Activated CD4-positive, alpha-beta memory T cell treated with anti-CD3 and anti-CD28 coated beads for 36 hours (primary cell): ENCODE results near the gene UBTD1. TPM values are rescaled to one million over a fixed set of nuclear protein-coding genes. Genes with fewer than 3 reads are reported as not detected.
A peak's percentile ranks its signal among the peaks of the same experiment; 100 is the strongest.
"Not testable (repeated sequence)": the region's sequence is repeated elsewhere in the genome, so short reads cannot be mapped to it uniquely, and the experiment has no call there.

ENCODE experiments used
- CTCF ChIA-PET: fragments of 350-600 bp; sonication (Branson Sonifier 250); formaldehyde crosslinking; loops from one replicate; lab custom pipeline; 2021; ENCODE audit warnings: antibody characterized with exemption, inconsistent platforms; lab: Charles Lee
- POLR2A ChIA-PET: fragments of 350-600 bp; sonication (Branson Sonifier 250); formaldehyde crosslinking; loops from one replicate; lab custom pipeline; 2021; ENCODE audit warnings: antibody characterized with exemption; lab: Charles Lee
- DNase-seq: peaks from one replicate; pipeline ENCODE4 v3.0.0-alpha.2; 2020
- H3K27ac Mint-ChIP-seq: one replicate; pipeline ENCODE4 v1.8.0; 2021; ENCODE audit warnings: mixed read lengths
- H3K27me3 Mint-ChIP-seq: one replicate; pipeline ENCODE4 v1.8.0; 2021; ENCODE audit warnings: mixed read lengths
- H3K36me3 Mint-ChIP-seq: one replicate; pipeline ENCODE4 v1.8.0; 2021; ENCODE audit warnings: mixed read lengths
- H3K4me1 Mint-ChIP-seq: one replicate; pipeline ENCODE4 v1.8.0; 2021; ENCODE audit warnings: low read depth, mixed read lengths
- H3K4me3 Mint-ChIP-seq: one replicate; pipeline ENCODE4 v1.8.0; 2021; ENCODE audit warnings: mild to moderate bottlenecking, mixed read lengths
- H3K9me3 Mint-ChIP-seq: one replicate; pipeline ENCODE4 v1.8.0; 2021; ENCODE audit warnings: mixed read lengths
- intact Hi-C: fragments of 100-400 bp; cut with micrococcal nuclease; formaldehyde crosslinking; loops from one replicate; pipeline ENCODE4 v1.15.1; 2023
- total RNA-seq, 2 experiments: library from RNA; stranded (reverse); gene quantifications; one replicate each; pipeline ENCODE4 v1.2.3, GENCODE V29; 2021

The UBTD1 gene
- total RNA-seq, 2 experiments from 2014 or later = 1.6 to 2.6 TPM

DNA sequence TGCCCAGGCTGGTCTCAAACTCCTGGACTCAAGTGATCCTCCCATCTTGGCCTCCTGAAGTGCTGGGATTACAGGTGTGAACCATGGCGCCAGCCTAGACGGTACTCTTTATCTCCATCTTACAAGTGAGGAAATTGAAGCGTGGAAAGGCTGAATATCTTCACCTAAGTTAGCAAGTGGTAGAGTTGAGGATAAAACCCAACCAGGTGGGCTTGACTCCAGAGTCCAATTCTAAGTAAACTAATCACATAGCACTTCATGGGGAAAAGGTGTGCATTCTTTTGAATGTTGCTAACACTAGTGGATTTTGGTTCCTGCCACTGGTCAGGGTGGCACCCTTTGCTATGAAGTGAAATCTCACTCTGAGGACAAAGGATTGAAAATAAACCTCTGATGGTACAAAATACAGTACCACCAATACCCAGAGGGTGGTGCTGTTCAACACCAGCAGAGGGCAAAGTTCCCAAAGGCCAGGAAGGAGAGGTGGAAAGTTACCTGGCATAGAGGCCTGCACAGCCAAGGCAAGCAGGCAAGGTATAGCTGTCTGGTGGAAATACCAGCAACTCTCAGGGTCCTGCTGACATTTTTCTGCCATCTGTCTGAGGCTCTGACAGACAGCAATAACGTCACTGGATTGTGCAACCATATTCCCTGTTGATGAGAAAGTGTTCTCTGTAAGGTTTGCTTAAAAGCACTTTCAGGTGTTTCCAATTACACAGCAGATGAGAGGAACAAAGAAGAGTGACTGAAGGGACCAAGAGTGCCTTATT lies 35.2 kb upstream of the UBTD1 start:
- Mint-ChIP-seq H3K9me3 (no peaks in the 10 kb centered on the region), H3K4me3 (no peak overlapping the region), H3K27me3 (no peaks in the 10 kb centered on the region), H3K36me3 (peaks cover 56% of the 10 kb centered on the region), H3K27ac (peak overlapping the region; percentile 3), H3K4me1 (no peaks in the 10 kb centered on the region)
- CTCF ChIA-PET = interaction anchor here (0.6 to 5.5 kb wide), 14 partner anchors 11 to 108 kb away, joined by 3 to 53 read pairs (median 5); partner anchors contain the start of genes MMS19, RRP12 and UBTD1
- peak; percentile 36 for DNase-seq
- intact Hi-C loops = loop anchor here (1.0 to 5.0 kb wide), 3 partner anchors 34 to 90 kb away; partner anchors contain the start of genes MMS19 and UBTD1
- POLR2A ChIA-PET = no interaction called here

DNA sequence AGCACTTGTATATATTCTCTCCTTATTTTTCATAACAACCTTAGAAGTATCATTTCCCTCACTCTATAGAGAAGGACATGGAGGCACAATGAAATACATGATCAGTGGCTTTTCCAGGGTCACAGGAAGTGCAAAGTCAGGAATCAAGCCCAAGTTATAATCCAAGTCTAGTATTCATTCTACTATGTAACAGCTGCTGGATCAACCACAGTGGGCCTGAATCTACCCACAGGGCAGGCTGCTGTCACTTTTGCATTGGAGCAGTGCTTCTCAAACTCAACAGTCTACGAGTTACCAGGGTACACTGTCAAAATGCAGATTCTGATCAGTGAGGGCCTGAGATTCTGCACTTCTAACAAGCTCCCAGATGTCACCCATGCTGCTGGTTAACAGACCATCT lies 34.5 kb upstream of the UBTD1 start:
- ChIA-PET CTCF (interaction anchor here (0.6 to 5.5 kb wide), 13 partner anchors 11 to 107 kb away, joined by 3 to 53 read pairs (median 6); partner anchors contain the start of genes MMS19, RRP12 and UBTD1), POLR2A (no interaction called here)
- H3K4me1 Mint-ChIP-seq = no peaks in the 10 kb centered on the region
- intact Hi-C loops = loop anchor here (5.0 kb wide), 1 partner anchor 33 kb away; the partner anchor contains the start of genes MMS19 and UBTD1
- no peak overlapping the region for H3K4me3 Mint-ChIP-seq
- H3K9me3 Mint-ChIP-seq = no peaks in the 10 kb centered on the region
- H3K27ac Mint-ChIP-seq = peak overlapping the region; percentile 3
- no peak for DNase-seq
- peaks cover 52% of the 10 kb centered on the region for H3K36me3 Mint-ChIP-seq
- H3K27me3 Mint-ChIP-seq = no peaks in the 10 kb centered on the region

DNA sequence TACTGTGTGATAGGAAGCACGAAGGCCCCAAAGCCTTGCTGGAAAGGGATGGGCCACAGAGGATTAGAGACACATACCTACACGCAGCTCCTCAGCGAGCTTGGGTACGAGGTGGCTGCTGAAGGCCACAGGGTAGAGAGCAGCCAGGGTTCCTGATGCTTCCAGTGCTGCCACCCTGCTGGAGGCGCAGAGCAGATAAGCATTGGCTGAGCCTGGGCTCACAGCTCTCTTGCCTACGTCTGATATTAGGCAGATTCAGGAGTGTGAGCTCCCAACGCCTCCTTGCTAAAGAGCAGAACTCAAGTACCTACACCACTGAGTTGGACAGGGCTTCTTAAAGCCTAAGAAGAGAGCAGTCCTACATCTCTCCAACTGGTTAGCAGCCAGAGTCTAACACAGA lies 32.7 kb upstream of the UBTD1 start:
- H3K9me3 Mint-ChIP-seq = no peaks in the 10 kb centered on the region
- no peaks in the 10 kb centered on the region for H3K4me1 Mint-ChIP-seq
- DNase-seq = no peak
- no peaks in the 10 kb centered on the region for H3K27me3 Mint-ChIP-seq
- intact Hi-C loops = no loop called here
- ChIA-PET POLR2A (interaction anchor here (0.5 to 0.9 kb wide), 2 partner anchors 10 to 51 kb away, joined by 3 read pairs; no protein-coding TSS in a partner anchor), CTCF (interaction anchor here (0.9 to 5.5 kb wide), 6 partner anchors 10 to 89 kb away, joined by 3 to 53 read pairs (median 3); no protein-coding TSS in a partner anchor)
- peaks cover 46% of the 10 kb centered on the region for H3K36me3 Mint-ChIP-seq
- no peak overlapping the region for H3K4me3 Mint-ChIP-seq
- H3K27ac Mint-ChIP-seq = no peak overlapping the region

GRCh38 chr10:97466755-97467154 lies 32.0 kb upstream of the UBTD1 start:
- no peaks in the 10 kb centered on the region for H3K9me3 Mint-ChIP-seq
- CTCF ChIA-PET = interaction anchor here (0.9 to 5.5 kb wide), 4 partner anchors 11 to 88 kb away, joined by 3 to 53 read pairs (median 3); no protein-coding TSS in a partner anchor
- peaks cover 40% of the 10 kb centered on the region for H3K36me3 Mint-ChIP-seq
- intact Hi-C loops = no loop called here
- H3K4me3 Mint-ChIP-seq = no peak overlapping the region
- H3K4me1 Mint-ChIP-seq = no peaks in the 10 kb centered on the region
- POLR2A ChIA-PET = interaction anchor here (0.9 to 1.2 kb wide), 2 partner anchors 10 to 18 kb away, joined by 3 to 4 read pairs; no protein-coding TSS in a partner anchor
- no peak for DNase-seq
- H3K27ac Mint-ChIP-seq = peak overlapping the region; percentile 1
- H3K27me3 Mint-ChIP-seq = no peaks in the 10 kb centered on the region

- Mint-ChIP-seq H3K9me3 (no peaks in the 10 kb centered on the region), H3K27ac (no peak overlapping the region), H3K4me1 (no peaks in the 10 kb centered on the region), H3K36me3 (peaks cover 37% of the 10 kb centered on the region), H3K27me3 (no peaks in the 10 kb centered on the region), H3K4me3 (no peak overlapping the region)
- ChIA-PET POLR2A (interaction anchor here (0.6 to 1.2 kb wide), 4 partner anchors 12 to 53 kb away, joined by 3 to 4 read pairs (median 4); no protein-coding TSS in a partner anchor), CTCF (interaction anchor here (0.7 to 5.5 kb wide), 2 partner anchors 12 to 85 kb away, joined by 3 to 53 read pairs; no protein-coding TSS in a partner anchor)
- intact Hi-C loops = no loop called here
- DNase-seq = no peak
These were observed 30.6 kb upstream of the UBTD1 start for GRCh38 chr10:97468162-97468561.

- H3K9me3 Mint-ChIP-seq, H3K27me3 Mint-ChIP-seq, H3K27ac Mint-ChIP-seq, H3K4me3 Mint-ChIP-seq, H3K4me1 Mint-ChIP-seq, DNase-seq, intact Hi-C loops: not testable (repeated sequence)
- POLR2A ChIA-PET = interaction anchor here (0.6 to 1.1 kb wide), 2 partner anchors 26 to 54 kb away, joined by 3 to 4 read pairs; no protein-coding TSS in a partner anchor
- peaks cover 40% of the 10 kb centered on the region for H3K36me3 Mint-ChIP-seq
- CTCF ChIA-PET = interaction anchor here (0.7 to 5.5 kb wide), 2 partner anchors 12 to 84 kb away, joined by 3 to 53 read pairs; no protein-coding TSS in a partner anchor
These were observed 29.9 kb upstream of the UBTD1 start for GRCh38 chr10:97468781-97469180.

DNA sequence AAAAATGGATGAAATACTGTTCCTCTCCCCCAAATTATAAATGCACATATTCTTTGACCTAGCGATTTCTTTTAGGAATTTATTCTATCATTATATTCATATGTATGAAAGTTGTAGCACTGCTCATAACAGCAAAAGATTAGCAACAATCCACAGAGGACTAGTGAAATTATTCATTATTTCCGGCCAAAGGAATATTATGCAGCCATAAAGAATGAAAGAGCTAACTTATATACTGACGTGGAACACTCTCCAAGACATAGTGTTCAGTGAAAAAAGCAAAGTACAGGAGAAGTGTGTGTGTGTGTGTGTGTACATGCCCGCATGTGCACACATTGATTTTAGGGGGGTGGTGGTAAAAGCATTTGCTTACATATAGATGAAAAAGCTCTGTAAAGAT lies 23.8 kb upstream of the UBTD1 start:
- ChIA-PET CTCF (interaction anchor here (1.0 to 1.6 kb wide), 3 partner anchors 12 to 74 kb away, joined by 3 to 4 read pairs (median 3); partner anchors contain the start of gene RRP12), POLR2A (interaction anchor here (1.2 kb wide), 1 partner anchor 21 kb away, joined by 4 read pairs; no protein-coding TSS in a partner anchor)
- Mint-ChIP-seq H3K4me1 (no peaks in the 10 kb centered on the region), H3K27me3 (no peaks in the 10 kb centered on the region), H3K4me3 (no peak overlapping the region), H3K36me3 (peaks cover 60% of the 10 kb centered on the region), H3K27ac (no peak overlapping the region), H3K9me3 (no peaks in the 10 kb centered on the region)
- DNase-seq = no peak
- intact Hi-C loops = no loop called here

DNA sequence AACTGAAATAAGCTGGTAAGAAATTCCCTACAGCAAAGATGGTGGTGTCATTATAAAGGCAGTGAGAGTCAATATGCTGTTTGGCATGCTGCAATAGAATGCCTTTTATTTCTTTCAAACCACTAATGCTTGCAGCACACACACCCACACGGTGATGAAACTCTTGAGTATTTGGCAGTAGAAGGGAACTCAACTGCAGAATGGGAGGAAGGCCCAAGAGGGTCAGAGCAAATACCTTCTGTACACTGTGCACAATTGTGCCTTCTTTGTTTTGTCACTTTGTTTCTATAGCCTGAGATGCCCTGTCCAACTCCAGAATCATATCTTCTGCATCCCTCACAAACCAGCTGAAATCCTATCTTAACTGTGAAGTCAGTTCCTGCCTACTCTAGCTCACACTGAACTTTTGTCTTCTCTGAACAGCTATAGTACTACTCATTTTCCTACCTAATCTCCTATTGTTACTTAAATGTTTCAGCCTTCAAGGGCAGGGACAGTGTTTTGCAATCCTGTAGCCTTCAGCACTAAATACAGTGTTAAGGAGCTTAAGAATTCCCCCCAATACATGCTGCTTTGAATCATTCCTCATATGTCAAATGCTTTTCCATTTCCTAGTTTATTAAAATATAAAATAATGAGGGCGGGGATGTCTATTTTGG lies 22.7 kb upstream of the UBTD1 start:
- no peak for DNase-seq
- H3K27ac Mint-ChIP-seq = no peak overlapping the region
- H3K4me1 Mint-ChIP-seq = no peaks in the 10 kb centered on the region
- no peaks in the 10 kb centered on the region for H3K9me3 Mint-ChIP-seq
- ChIA-PET CTCF (interaction anchor here (1.1 to 2.0 kb wide), 3 partner anchors 12 to 234 kb away, joined by 3 to 6 read pairs (median 5); no protein-coding TSS in a partner anchor), POLR2A (interaction anchor here (0.8 to 1.0 kb wide), 2 partner anchors 14 to 53 kb away, joined by 3 read pairs; no protein-coding TSS in a partner anchor)
- H3K36me3 Mint-ChIP-seq = peaks cover 61% of the 10 kb centered on the region
- H3K27me3 Mint-ChIP-seq = no peaks in the 10 kb centered on the region
- H3K4me3 Mint-ChIP-seq = no peak overlapping the region
- intact Hi-C loops = no loop called here

- H3K4me1 Mint-ChIP-seq, H3K27me3 Mint-ChIP-seq, POLR2A ChIA-PET, intact Hi-C loops, H3K4me3 Mint-ChIP-seq, H3K9me3 Mint-ChIP-seq, H3K27ac Mint-ChIP-seq, DNase-seq, CTCF ChIA-PET: not testable (repeated sequence)
- peaks cover 50% of the 10 kb centered on the region for H3K36me3 Mint-ChIP-seq
These were observed 19.3 kb upstream of the UBTD1 start for GRCh38 chr10:97479410-97479809.

GRCh38 chr10:97479939-97480338 lies 18.8 kb upstream of the UBTD1 start:
- Mint-ChIP-seq H3K4me1 (peaks cover 3% of the 10 kb centered on the region), H3K9me3 (no peaks in the 10 kb centered on the region), H3K27me3 (no peaks in the 10 kb centered on the region), H3K4me3 (no peak overlapping the region), H3K36me3 (peaks cover 46% of the 10 kb centered on the region), H3K27ac (no peak overlapping the region)
- intact Hi-C loops = no loop called here
- POLR2A ChIA-PET = interaction anchor here (0.8 kb wide), 1 partner anchor 15 kb away, joined by 3 read pairs; no protein-coding TSS in a partner anchor
- DNase-seq = no peak
- CTCF ChIA-PET = no interaction called here

DNA sequence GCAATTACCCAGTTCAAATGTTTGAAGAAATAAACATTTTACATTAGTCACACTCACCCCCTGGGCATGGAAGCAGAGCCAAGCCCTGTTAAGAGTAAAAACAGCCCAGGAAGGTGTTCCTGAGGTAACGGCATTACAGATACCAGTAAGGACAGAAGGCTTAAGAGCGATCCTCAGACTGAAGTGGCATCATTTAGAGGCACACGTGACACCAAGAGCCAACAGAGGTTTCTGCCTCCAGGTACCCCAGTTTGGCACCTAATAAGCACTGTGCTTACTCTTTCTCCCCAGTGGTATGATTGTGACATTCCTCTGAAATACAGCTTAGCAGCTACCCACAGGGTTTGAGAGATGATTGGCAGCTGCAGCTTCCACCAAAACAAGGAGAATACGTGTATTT lies 17.7 kb upstream of the UBTD1 start:
- POLR2A ChIA-PET = no interaction called here
- DNase-seq = no peak
- Mint-ChIP-seq H3K4me1 (peaks cover 7% of the 10 kb centered on the region), H3K4me3 (no peak overlapping the region), H3K9me3 (no peaks in the 10 kb centered on the region), H3K27me3 (no peaks in the 10 kb centered on the region), H3K36me3 (peaks cover 37% of the 10 kb centered on the region), H3K27ac (no peak overlapping the region)
- CTCF ChIA-PET = interaction anchor here (0.6 kb wide), 1 partner anchor 17 kb away, joined by 8 read pairs; no protein-coding TSS in a partner anchor
- intact Hi-C loops = no loop called here
